ENCODE data around the gene METTL5.
"Not testable (repeated sequence)": the region's sequence is repeated elsewhere in the genome, so short reads cannot be mapped to it uniquely, and the experiment has no call there.

Gene METTL5

DNA sequence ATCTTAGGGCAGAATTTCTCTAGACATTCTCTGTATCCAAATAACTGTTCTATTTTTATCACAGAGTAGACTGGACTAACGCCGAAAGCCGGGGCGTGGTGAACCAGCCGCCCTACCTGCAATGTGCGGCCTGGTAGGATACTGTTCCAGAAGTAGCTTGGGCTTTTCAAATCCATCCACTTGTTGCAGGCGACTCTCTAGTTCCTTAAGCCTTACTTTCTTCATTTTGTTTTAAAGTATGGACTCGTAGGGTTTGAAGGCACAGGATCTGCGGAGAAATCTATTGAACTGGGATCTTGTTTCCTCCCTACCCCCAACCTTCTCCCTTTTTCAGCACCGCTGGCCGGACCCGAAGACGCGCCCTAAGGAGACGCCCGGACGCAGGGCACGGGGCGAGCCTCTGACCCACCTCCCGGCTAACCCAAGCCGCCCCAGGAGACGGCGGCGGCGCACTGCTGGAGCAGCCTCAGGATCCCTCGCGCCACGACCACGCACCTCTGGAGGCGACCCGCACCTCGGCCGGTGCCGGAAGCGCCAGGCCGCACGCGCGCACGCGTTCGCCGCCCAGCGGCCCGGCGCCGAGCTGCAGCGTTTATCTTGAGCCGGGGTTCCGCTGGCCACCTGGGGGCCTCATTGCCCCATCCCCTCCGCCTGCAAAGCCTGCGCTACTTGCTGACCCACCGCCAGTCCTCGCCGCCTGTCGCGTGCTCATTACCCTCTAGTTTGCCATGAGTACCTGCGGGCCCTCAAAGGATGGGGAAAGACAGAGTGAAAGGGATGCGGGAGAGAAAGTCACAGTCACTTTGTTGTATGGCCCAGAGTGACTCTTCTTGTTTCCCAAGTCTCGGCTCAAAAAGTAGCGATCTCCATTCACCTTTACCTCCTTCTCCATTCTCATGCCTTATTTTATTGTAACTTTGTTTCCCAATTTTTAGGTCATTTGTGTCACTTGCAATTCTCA lies at the start of gene METTL5:
Gene METTL5 (minus strand): TSS at position 533 of the 961 bp plus-strand sequence. CDS start 308 bp downstream, at position 225.
- DNase-seq, result peak; percentile 88

- DNase-seq, result no peak
Measured at GRCh38 chr2:169871994-169872393, 47.3 kb upstream of the METTL5 start.

DNA sequence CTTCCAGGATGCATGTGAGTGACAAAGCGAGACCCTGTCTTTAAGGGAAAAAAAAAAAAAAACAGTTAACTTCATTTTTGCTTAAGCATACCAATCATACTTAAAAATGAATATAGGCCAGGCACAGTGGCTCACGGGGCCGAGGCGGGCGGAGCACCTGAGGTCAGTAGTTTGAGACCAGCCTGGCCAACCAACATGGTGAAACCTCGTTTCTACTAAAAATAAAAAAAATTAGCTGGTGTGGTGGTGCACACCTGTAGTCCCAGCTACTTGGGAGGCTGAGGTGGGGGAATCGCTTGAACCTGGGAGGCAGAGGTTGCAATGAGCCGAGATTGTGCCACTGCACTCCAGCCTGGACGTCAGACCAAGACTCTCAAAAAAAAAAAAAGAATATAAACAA lies 46.7 kb upstream of the METTL5 start:
- not testable (repeated sequence) for DNase-seq

- DNase-seq, result no peak
Measured at GRCh38 chr2:169868951-169869350, 44.2 kb upstream of the METTL5 start.

DNA sequence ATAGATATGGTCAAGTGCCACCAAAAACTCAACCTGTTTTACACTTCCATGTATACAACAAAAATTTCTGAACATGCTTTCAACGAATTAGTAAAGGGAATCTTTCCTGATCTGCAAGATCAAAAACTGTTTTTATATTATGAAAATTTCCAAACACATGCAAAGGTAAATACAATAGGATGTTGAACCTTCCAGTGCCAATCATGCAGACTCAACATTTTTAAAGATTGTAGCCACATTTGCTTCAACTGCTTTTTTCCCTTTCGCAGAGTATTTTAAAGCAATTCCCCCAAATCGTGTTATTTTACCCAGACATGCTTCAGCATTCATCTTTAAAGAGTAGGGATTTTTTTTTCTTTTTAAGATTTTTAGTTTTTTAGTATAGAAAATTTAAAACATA lies 42.9 kb upstream of the METTL5 start:
- no peak for DNase-seq

DNA sequence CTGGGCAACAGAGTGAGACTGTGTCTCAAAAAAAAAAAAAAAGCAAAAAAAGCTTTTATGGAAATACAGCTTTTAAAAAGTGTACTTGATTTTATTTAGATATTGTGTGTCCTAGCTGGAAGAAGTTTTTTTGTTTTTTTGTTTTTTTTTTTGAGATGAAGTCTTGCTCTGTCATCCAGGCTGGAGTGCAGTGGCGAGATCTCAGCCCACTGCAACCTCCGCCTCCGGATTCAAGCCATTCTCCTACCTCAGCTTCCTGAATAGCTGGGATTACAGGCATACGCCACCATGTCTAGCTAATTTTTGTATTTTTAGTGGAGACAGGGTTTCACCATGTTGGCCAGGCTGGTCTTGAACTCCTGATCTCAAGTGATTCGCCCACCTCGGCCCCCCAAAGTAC lies 41.5 kb upstream of the METTL5 start:
- not testable (repeated sequence) for DNase-seq

- no peak for DNase-seq
Measured at GRCh38 chr2:169865492-169865891, 40.8 kb upstream of the METTL5 start.

GRCh38 chr2:169862816-169863215 lies 38.1 kb upstream of the METTL5 start:
- no peak for DNase-seq

GRCh38 chr2:169860149-169860548 lies 35.4 kb upstream of the METTL5 start:
- no peak for DNase-seq

GRCh38 chr2:169859423-169859822 lies 34.7 kb upstream of the METTL5 start:
- no peak for DNase-seq

DNA sequence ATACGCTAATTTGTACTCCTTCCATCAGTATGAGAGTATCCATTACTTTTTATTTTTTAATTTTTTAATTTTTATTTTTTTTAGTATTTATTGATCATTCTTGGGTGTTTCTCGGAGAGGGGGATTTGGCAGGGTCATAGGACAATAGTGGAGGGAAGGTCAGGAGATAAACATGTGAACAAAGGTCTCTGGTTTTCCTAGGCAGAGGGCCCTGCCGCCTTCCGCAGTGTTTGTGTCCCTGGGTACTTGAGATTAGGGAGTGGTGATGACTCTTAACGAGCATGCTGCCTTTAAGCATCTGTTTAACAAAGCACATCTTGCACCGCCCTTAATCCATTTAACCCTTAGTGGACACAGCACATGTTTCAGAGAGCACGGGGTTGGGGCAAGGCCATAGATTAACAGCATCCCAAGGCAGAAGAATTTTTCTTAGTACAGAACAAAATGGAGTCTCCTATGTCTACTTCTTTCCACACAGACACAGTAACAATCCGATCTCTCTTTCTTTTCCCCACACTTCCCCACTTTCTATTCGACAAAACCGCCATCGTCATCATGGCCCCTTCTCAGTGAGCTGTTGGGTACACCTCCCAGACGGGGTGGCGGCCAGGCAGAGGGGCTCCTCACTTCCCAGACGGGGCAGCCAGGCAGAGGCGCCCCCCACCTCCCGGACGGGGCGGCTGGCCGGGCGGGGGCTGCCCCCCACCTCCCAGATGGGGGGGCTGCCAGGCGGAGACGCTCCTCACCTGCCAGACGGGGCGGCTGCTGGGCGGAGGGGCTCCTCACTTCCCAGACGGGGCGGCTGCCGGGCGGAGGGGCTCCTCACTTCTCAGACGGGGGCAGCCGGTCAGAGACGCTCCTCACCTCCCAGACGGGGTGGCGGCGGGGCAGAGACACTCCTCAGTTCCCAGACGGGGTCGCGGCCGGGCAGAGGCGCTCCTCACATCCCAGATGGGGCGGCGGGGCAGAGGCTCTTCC lies 30.9 kb upstream of the METTL5 start:
- not testable (repeated sequence) for DNase-seq

DNA sequence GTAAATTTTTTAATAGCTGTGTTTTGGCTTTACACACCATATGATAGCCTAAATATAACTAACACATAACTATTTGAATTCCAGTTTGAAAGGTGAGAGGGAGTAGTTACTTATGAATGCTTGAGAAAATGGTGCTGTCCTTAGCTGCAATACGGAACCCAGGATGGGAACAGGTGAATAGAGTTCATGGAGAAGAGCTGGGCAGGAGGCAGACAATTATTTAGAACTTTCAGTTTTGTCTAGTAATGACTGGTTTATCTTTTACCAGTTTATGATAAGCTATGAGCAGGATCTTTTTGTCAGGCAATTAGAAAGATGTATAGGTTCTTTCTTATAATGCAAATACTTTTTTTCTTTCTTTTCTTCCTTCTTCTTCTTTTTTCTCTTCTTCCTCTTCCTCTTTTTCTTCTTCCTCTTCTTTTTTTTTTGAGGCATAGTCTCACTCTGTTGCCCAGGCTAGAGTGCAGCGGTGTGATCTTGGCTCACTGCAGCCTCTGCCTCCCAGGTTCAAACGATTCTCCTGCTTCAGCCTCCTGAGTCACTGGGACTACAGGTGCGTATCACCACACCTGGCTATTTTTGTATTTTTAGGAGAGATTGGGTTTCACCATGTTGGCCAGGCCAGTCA lies 28.4 kb upstream of the METTL5 start:
- no peak for DNase-seq

DNA sequence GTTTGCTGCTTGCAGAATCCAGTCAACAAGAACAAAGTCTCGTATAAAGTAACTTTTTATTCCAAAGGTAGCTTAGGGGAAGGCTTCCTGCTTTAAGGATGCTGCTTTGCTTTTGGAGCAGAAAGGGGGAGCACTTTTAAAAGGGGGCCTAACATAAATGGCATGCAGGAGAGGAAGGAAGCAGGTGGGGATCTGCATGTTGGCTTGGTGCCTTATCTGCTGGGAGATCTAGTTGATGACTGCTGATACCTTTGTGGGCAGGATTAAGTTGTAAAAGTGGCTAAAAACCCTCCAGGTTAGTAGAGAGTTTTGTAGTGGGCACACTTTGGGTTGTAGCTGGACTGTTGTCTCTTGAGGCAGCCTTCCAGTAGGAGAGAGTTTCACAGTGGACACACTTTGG lies 25.0 kb upstream of the METTL5 start:
- DNase-seq, result no peak

- DNase-seq, result not testable (repeated sequence)
Measured at GRCh38 chr2:169848959-169849693, 24.4 kb upstream of the METTL5 start.

GRCh38 chr2:169845016-169845415 lies 20.3 kb upstream of the METTL5 start:
- no peak for DNase-seq

DNA sequence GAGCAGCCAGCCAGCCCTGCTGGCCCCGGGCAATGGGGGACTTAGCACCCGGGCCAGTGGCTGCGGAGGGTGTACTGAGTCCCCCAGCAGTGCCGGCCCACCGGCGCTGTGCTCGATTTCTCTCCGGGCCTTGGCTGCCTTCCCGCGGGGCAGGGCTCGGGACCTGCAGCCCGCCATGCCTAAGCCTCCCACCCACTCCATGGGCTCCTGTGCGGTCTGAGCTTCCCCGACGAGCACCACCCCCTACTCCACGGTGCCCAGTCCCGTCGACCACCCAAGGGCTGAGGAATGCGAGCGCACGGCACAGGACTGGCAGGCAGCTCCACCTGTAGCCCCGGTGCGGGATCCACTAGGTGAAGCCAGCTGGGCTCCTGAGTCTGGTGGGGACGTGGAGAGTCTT lies 16.9 kb upstream of the METTL5 start:
- DNase-seq, result not testable (repeated sequence)

DNA sequence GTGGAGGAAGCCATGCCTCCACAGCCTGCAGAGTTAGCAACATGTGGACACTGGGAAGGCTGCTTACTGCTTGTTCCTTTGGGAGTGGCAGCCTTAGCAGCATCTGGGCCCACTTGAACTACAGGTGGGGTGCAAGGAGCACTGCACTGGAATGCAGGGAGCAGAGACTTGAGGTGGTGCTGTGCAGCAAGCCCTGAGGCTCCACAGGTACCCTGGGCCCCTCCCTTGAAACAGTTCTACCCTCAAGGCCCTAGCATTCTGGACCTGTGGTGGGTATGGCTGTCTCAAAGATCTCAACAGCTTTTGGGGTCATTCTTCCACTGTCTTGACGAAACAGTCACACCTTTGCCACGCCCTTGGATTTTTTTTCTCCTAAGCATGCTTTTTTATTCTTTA lies 16.0 kb upstream of the METTL5 start:
- DNase-seq, result no peak

DNA sequence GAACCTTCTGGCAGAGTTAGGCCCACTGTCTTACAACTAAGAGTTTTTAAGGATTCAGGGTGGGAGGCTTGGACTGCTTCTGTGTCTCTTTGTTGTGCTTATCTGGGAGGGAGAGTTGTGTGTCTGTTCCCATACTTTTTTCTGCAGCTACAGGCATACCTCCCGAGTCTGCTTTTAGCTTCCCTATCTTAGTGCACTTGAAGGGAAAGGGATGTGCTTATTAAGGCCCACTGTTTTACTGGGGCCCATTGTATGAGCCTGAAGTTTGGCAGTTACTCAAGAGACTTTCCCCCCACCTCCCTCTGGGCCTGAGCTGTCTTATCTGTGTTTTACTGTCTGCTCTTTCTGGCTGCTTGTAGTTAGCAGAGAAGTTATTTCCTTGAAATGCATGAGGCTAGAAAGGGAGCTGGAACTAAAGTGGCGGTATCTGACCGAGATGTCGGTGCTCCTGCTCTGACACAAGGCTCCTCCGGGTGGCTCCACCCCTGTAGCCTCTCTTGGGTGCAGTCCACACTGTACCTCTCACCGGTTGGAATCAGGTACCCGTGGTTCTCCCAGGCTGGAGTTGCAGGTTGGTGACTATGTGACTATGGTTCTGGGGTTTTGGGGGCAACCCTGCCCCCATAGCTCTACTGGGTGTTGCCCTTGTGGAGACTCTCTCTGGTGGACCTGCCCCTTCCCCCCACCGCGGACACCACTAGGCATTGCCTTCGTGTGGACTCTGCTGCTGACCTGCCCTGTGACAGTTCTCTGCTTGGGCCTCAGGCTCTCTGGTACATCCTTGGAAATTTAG lies 15.4 kb upstream of the METTL5 start:
- no peak for DNase-seq

- DNase-seq, result no peak
Measured at GRCh38 chr2:169838743-169839489, 14.2 kb upstream of the METTL5 start.

- DNase-seq, result no peak
Measured at GRCh38 chr2:169834401-169834800, 9.7 kb upstream of the METTL5 start.

All from stimulated activated CD4-positive, alpha-beta T cell treated with anti-CD3 and anti-CD28 coated beads, Interleukin-15, amount 100 ng/mL, for 24 hours (primary cell).